Measurements from ENCODE around the gene LRP1. TPM values are rescaled to one million over a fixed set of nuclear protein-coding genes. Genes with fewer than 3 reads are reported as not detected.

Gene LRP1
- total and polyA plus RNA-seq, 2 of the 4 experiments (the other 2 are of a cell fraction) = 73.1 to 142 TPM

- no peak overlapping the region for H4K91ac ChIP-seq (ENCODE audit: insufficient read depth, low read depth, low read length)
- H3K36me3 ChIP-seq (ENCODE audit: control insufficient read depth, insufficient read depth, low read length) = peaks cover 89% of the 10 kb centered on the region
- H3K14ac ChIP-seq (replicated peaks; ENCODE audit: low read depth, low read length) = no peak overlapping the region
- intact Hi-C loops (cut with micrococcal nuclease) (no loop called here), in situ Hi-C loops (cut with MboI; ENCODE audit: low sequenced_read_pairs) (no loop called here), dilution Hi-C loops (cut with HindIII; ENCODE audit: low sequenced_read_pairs, unreplicated experiment) (no loop called here)
- DNase-seq (no peak), ATAC-seq (ENCODE audit: low read depth) (no peak)
- CTCF ChIA-PET = no interaction called here
- no peak overlapping the region for H2BK15ac ChIP-seq (ENCODE audit: low read depth, low read length)
- H3K9ac ChIP-seq (ENCODE audit: low read depth, low read length) = no peak overlapping the region
- H2BK120ac ChIP-seq (ENCODE audit: low read depth, low read length) = no peak overlapping the region
- no peak overlapping the region for H2AK9ac ChIP-seq (replicated peaks; ENCODE audit: low read depth, low read length, poor library complexity)
- H2BK5ac ChIP-seq (ENCODE audit: low read depth, low read length, poor library complexity, severe bottlenecking) = no peak overlapping the region
- H3K23ac ChIP-seq (ENCODE audit: low read depth, low read length) = no peak overlapping the region
- H2BK20ac ChIP-seq (ENCODE audit: low read depth, low read length) = no peak overlapping the region
- no peaks in the 10 kb centered on the region for H3K27me3 ChIP-seq (ENCODE audit: control insufficient read depth, insufficient read depth, low read length)
- no peak overlapping the region for H4K5ac ChIP-seq (ENCODE audit: low read depth, low read length)
- POLR2A ChIA-PET (ENCODE audit: unreplicated experiment) = no interaction called here
- H3K4ac ChIP-seq (ENCODE audit: low read depth, low read length) = no peak overlapping the region
- peaks cover 15% of the 10 kb centered on the region for H3K9me1 ChIP-seq (ENCODE audit: insufficient read depth, low read length)
- H3K27ac ChIP-seq (ENCODE audit: insufficient read depth, low read length) = no peak overlapping the region
- peaks cover 41% of the 10 kb centered on the region for H4K20me1 ChIP-seq (ENCODE audit: insufficient read depth, low read length)
- 94% methylated on average over 4 of the region's 4 CpGs; no CpG with 5 or more reads in 1 of the 2 experiments for WGBS, 2 experiments (ENCODE audit: extremely low coverage in 2 of 2, insufficient read length in 1 of 2)
- peaks cover 39 to 84% of the 10 kb centered on the region in 2 experiments for H3K79me1 ChIP-seq (ENCODE audit: low read depth in 1 of 2, low read length in 2 of 2)
- no peak overlapping the region for H4K8ac ChIP-seq (ENCODE audit: low read depth in 2 of 2, low read length in 2 of 2)
- H3K18ac ChIP-seq (ENCODE audit: low read depth, low read length) = no peak overlapping the region
- H3K56ac ChIP-seq (ENCODE audit: extremely low read depth, insufficient read depth, low read length) = no peak overlapping the region
- H3K4me3 ChIP-seq (ENCODE audit: insufficient read depth, low read depth, low read length) = no peak overlapping the region
- no TSS peak for BruUV-seq (replicated peaks)
- no peak overlapping the region for H2AK5ac ChIP-seq (ENCODE audit: low read depth, low read length)
- no peaks in the 10 kb centered on the region; the same call in 1 of the 2 replicates for H3K4me1 ChIP-seq (ENCODE audit: control insufficient read depth, insufficient read depth, low read length)
- TF ChIP-seq SMC3 (IDR thresholded peaks at IDR 0.05; ENCODE audit: low read depth, low read length) (no peak), RCOR1 (IDR thresholded peaks at IDR 0.05; ENCODE audit: insufficient replicate concordance, low read length) (no peak), CHD1 (IDR thresholded peaks at IDR 0.05; ENCODE audit: low read depth, low read length) (no peak), CTCF (conservative IDR thresholded peaks at IDR 0.05; ENCODE audit: low read depth, low read length) (no peak), RAD21 (IDR thresholded peaks at IDR 0.05; ENCODE audit: low read length) (no peak), MAFK (IDR thresholded peaks at IDR 0.05; ENCODE audit: low read depth, low read length) (peak; percentile 3; the same call in 1 of the 2 replicates)
- no peak overlapping the region for H2AFZ ChIP-seq (replicated peaks; ENCODE audit: low read length, poor library complexity)
- no peak overlapping the region for H3K4me2 ChIP-seq (ENCODE audit: low read depth, low read length)
- H3K9me3 ChIP-seq (ENCODE audit: control insufficient read depth, insufficient read depth, low read length) = no peaks in the 10 kb centered on the region
Observed at GRCh38 chr12:57159311-57159710, 31.0 kb downstream of the LRP1 start.

All from IMR-90 (cell line).